Astrocyte (in vitro differentiated cells and primary cell): ENCODE measurements around the gene PTPRM. TPM values are rescaled to one million over a fixed set of nuclear protein-coding genes. Genes with fewer than 3 reads are reported as not detected.

ENCODE experiments used
- DNase-seq: peaks from one replicate; pipeline ENCODE4 v3.0.0-alpha.2; 2010; ENCODE audit warnings: low read depth
- FAIRE-seq: peaks from 2 replicates; lab custom pipeline; 2011; peaks lifted over from hg19 to GRCh38; lab: Jason Lieb, UNC
- H2AFZ ChIP-seq: 2 replicates; pipeline ENCODE4 v1.6.0; 2012; ENCODE audit warnings: low read depth, low read length, inconsistent platforms
- H3K27ac ChIP-seq: 2 replicates; pipeline ENCODE4 v1.5.1; 2011; ENCODE audit warnings: low read depth, low read length, inconsistent platforms
- H3K27me3 ChIP-seq: 2 replicates; pipeline ENCODE4 v1.6.0; 2011; ENCODE audit warnings: low read length, inconsistent platforms; ENCODE audit not compliant: insufficient read depth
- H3K36me3 ChIP-seq: 2 replicates; pipeline ENCODE4 v1.5.1; 2011; ENCODE audit warnings: low read length, inconsistent platforms; ENCODE audit not compliant: insufficient read depth
- H3K4me1 ChIP-seq: 2 replicates; pipeline ENCODE4 v1.5.1; 2011; ENCODE audit warnings: low read length, inconsistent platforms; ENCODE audit not compliant: insufficient read depth
- H3K4me2 ChIP-seq: 2 replicates; pipeline ENCODE4 v1.6.0; 2012; ENCODE audit warnings: low read length, inconsistent platforms
- H3K4me3 ChIP-seq: 2 replicates; pipeline ENCODE4 v1.5.1; 2011; ENCODE audit warnings: low read depth, mild to moderate bottlenecking, low read length, inconsistent platforms; ENCODE audit not compliant: insufficient read depth
- H3K79me2 ChIP-seq: 2 replicates; pipeline ENCODE4 v1.6.0; 2012; ENCODE audit warnings: mild to moderate bottlenecking, low read length, inconsistent platforms; ENCODE audit not compliant: insufficient read depth
- H3K9ac ChIP-seq: 2 replicates; pipeline ENCODE4 v1.6.0; 2012; ENCODE audit warnings: mild to moderate bottlenecking, low read length, inconsistent platforms
- H3K9me3 ChIP-seq: 2 replicates; pipeline ENCODE4 v1.5.1; 2012; ENCODE audit warnings: low read depth, mild to moderate bottlenecking, low read length, inconsistent platforms; ENCODE audit not compliant: insufficient read depth
- H4K20me1 ChIP-seq: 2 replicates; pipeline ENCODE4 v1.6.0; 2012; ENCODE audit warnings: low read length, inconsistent platforms; ENCODE audit not compliant: insufficient read depth
- H3K27ac Mint-ChIP-seq: one replicate; pipeline ENCODE4 v1.8.0; 2021; ENCODE audit warnings: mild to moderate bottlenecking, mixed read lengths; ENCODE audit not compliant: unreplicated experiment
- H3K27me3 Mint-ChIP-seq: one replicate; pipeline ENCODE4 v1.8.0; 2021; ENCODE audit warnings: low read depth, mixed read lengths; ENCODE audit not compliant: unreplicated experiment
- H3K36me3 Mint-ChIP-seq: one replicate; pipeline ENCODE4 v1.8.0; 2021; ENCODE audit warnings: low read depth, mixed read lengths; ENCODE audit not compliant: unreplicated experiment
- H3K4me1 Mint-ChIP-seq: one replicate; pipeline ENCODE4 v1.8.0; 2021; ENCODE audit warnings: low read depth, mixed read lengths; ENCODE audit not compliant: unreplicated experiment
- H3K4me3 Mint-ChIP-seq: one replicate; pipeline ENCODE4 v1.8.0; 2021; ENCODE audit warnings: mild to moderate bottlenecking, moderate library complexity, mixed read lengths; ENCODE audit not compliant: unreplicated experiment
- H3K9me3 Mint-ChIP-seq: one replicate; pipeline ENCODE4 v1.8.0; 2021; ENCODE audit warnings: mild to moderate bottlenecking, mixed read lengths; ENCODE audit not compliant: unreplicated experiment
- EZH2 ChIP-seq: IDR thresholded peaks from 2 replicates; pipeline ENCODE4 v1.6.1; 2012; ENCODE audit warnings: mild to moderate bottlenecking, low read length, inconsistent platforms; ENCODE audit not compliant: insufficient read depth
- total RNA-seq: library from RNA; stranded (reverse); gene quantifications from 2 replicates; pipeline ENCODE4 v1.2.1, GENCODE V29; 2021
- TF ChIP-seq, protein P1 (sequence below): IDR thresholded peaks from 2 replicates; pipeline ENCODE4 v1.5.1; 2011; ENCODE audit warnings: low read depth, mild to moderate bottlenecking, inconsistent platforms, low read length, moderate library complexity; ENCODE audit not compliant: insufficient read depth

PTPRM gene
- total RNA-seq, 1 donor from 2014 or later: 59.6 TPM

DNA sequence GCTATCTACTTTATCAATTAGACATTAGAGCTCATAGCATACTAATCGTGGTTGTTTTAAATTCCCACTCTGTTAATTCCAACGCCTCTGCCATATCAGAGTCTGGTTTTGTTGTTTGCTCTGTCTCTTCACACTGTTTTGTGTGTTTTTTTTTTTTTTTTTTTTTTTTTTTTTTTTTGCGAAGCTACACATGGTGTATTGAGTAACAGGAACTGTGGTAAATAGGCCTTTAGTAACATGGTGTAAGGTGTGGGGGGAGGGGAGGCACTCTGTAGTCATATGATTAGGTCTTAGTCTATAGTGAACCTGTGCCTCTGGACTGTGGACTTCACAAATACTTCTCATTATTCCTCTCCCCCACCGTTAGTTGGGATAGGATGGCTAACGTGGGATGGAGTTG, 671.4 kb downstream of the PTPRM start:
- H3K27ac ChIP-seq: no peak overlapping the region
- no peak overlapping the region for H3K9ac ChIP-seq
- H3K4me2 ChIP-seq: no peak overlapping the region
- no peaks in the 10 kb centered on the region for H3K79me2 ChIP-seq
- no peaks in the 10 kb centered on the region for H3K4me1 ChIP-seq
- Mint-ChIP-seq H3K36me3 (peaks cover 4% of the 10 kb centered on the region), H3K27ac (no peak overlapping the region), H3K4me3 (no peak overlapping the region), H3K9me3 (peaks cover 2% of the 10 kb centered on the region), H3K4me1 (no peaks in the 10 kb centered on the region), H3K27me3 (no peaks in the 10 kb centered on the region)
- H3K36me3 ChIP-seq: no peaks in the 10 kb centered on the region
- FAIRE-seq: no peak
- TF ChIP-seq EZH2: no peak
- TF ChIP-seq, protein P1, sequence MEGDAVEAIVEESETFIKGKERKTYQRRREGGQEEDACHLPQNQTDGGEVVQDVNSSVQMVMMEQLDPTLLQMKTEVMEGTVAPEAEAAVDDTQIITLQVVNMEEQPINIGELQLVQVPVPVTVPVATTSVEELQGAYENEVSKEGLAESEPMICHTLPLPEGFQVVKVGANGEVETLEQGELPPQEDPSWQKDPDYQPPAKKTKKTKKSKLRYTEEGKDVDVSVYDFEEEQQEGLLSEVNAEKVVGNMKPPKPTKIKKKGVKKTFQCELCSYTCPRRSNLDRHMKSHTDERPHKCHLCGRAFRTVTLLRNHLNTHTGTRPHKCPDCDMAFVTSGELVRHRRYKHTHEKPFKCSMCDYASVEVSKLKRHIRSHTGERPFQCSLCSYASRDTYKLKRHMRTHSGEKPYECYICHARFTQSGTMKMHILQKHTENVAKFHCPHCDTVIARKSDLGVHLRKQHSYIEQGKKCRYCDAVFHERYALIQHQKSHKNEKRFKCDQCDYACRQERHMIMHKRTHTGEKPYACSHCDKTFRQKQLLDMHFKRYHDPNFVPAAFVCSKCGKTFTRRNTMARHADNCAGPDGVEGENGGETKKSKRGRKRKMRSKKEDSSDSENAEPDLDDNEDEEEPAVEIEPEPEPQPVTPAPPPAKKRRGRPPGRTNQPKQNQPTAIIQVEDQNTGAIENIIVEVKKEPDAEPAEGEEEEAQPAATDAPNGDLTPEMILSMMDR: no peak
- no peak overlapping the region for H2AFZ ChIP-seq
- no peak overlapping the region for H3K4me3 ChIP-seq
- no peak for DNase-seq
- no peaks in the 10 kb centered on the region for H3K9me3 ChIP-seq
- H3K27me3 ChIP-seq: no peaks in the 10 kb centered on the region
- no peaks in the 10 kb centered on the region for H4K20me1 ChIP-seq

DNA sequence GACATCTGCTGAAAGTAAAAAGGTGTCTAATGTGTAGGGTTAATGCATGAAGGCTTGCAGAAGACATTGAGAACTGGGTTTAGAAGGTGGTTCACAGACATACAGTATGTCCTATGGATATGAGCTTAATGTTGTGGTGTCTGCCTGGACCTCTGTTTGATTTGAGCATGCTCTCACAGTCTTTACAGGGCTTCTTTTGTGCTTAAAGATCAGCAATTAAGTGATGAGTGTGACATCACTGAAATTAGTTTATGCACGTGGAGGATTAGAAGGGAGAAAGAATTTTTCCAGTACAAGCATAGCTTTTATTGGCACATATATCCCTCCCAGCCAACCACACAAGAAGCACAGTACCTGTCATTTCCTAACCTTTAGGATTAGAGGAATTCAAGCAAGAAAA, 674.6 kb downstream of the PTPRM start:
- H3K9me3 ChIP-seq: no peaks in the 10 kb centered on the region
- DNase-seq: no peak
- H3K27me3 ChIP-seq: no peaks in the 10 kb centered on the region
- H3K4me1 ChIP-seq: no peaks in the 10 kb centered on the region
- H3K4me3 ChIP-seq: no peak overlapping the region
- no peak for FAIRE-seq
- H3K27ac Mint-ChIP-seq: no peak overlapping the region
- no peak overlapping the region for H3K9ac ChIP-seq
- H3K4me3 Mint-ChIP-seq: no peak overlapping the region
- H3K79me2 ChIP-seq: no peaks in the 10 kb centered on the region
- no peak overlapping the region for H2AFZ ChIP-seq
- no peaks in the 10 kb centered on the region for H4K20me1 ChIP-seq
- H3K4me2 ChIP-seq: no peak overlapping the region
- no peaks in the 10 kb centered on the region for H3K36me3 ChIP-seq
- peaks cover 9% of the 10 kb centered on the region for H3K36me3 Mint-ChIP-seq
- no peaks in the 10 kb centered on the region for H3K4me1 Mint-ChIP-seq
- H3K9me3 Mint-ChIP-seq: no peaks in the 10 kb centered on the region
- no peak overlapping the region for H3K27ac ChIP-seq
- H3K27me3 Mint-ChIP-seq: no peaks in the 10 kb centered on the region
- TF ChIP-seq, protein P1: no peak
- TF ChIP-seq EZH2: no peak

DNA sequence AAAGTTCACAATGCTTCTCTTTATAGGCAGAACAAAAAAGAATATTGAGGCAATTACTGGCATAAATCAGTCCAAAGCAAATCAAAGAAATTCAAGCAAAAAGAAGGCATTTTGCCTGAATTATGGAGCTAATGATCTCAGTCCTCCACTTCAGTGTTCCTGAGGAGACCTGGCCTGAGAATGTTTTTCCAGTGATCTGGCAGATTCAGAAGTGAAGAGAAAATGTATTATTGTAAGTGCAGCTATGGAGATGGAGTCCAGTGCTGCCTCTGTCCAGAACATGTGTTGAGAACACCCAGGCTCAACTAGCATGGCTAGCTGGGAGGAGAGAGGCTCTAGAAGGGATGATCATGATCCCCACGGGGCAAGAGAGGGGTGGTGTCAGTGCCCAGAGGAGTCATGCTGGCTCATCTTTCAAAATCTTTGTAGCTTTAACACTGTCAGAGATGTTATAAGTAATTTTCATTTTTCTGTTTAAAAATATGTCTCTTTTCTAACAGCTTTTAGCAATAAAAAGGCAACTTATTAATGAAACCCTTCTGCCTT, 675.1 kb downstream of the PTPRM start:
- no peak overlapping the region for H3K4me2 ChIP-seq
- peak; percentile 29 for FAIRE-seq
- Mint-ChIP-seq H3K27me3 (no peaks in the 10 kb centered on the region), H3K27ac (no peak overlapping the region), H3K36me3 (peaks cover 9% of the 10 kb centered on the region), H3K4me1 (no peaks in the 10 kb centered on the region), H3K9me3 (no peaks in the 10 kb centered on the region), H3K4me3 (no peak overlapping the region)
- H2AFZ ChIP-seq: no peak overlapping the region
- no peak for DNase-seq
- TF ChIP-seq EZH2: no peak
- TF ChIP-seq, protein P1: no peak
- H4K20me1 ChIP-seq: no peaks in the 10 kb centered on the region
- no peaks in the 10 kb centered on the region for H3K4me1 ChIP-seq
- no peak overlapping the region for H3K27ac ChIP-seq
- H3K9me3 ChIP-seq: no peaks in the 10 kb centered on the region
- no peaks in the 10 kb centered on the region for H3K36me3 ChIP-seq
- H3K4me3 ChIP-seq: no peak overlapping the region
- H3K27me3 ChIP-seq: no peaks in the 10 kb centered on the region
- no peaks in the 10 kb centered on the region for H3K79me2 ChIP-seq
- H3K9ac ChIP-seq: no peak overlapping the region
